Activated naive CD8-positive, alpha-beta T cell treated with anti-CD3 and anti-CD28 coated beads, Interleukin-2, amount 50 U/mL, for 24 hours (primary cell): ENCODE measurements around the gene SEMA6A.
"Not testable (repeated sequence)": the region's sequence is repeated elsewhere in the genome, so short reads cannot be mapped to it uniquely, and the experiment has no call there.

Experiments
- ATAC-seq: fragments of 150-1000 bp; cut with Tn5 transposase; one replicate; pipeline ENCODE4 v1.10.0; 2021
- DNase-seq: peaks from one replicate; pipeline ENCODE4 v3.0.0; 2021
- H3K27ac Mint-ChIP-seq: one replicate; pipeline ENCODE4 v1.8.0; 2021; ENCODE audit warnings: mild to moderate bottlenecking, mixed read lengths
- H3K27me3 Mint-ChIP-seq: one replicate; pipeline ENCODE4 v1.8.0; 2021; ENCODE audit warnings: mixed read lengths
- H3K36me3 Mint-ChIP-seq: one replicate; pipeline ENCODE4 v1.8.0; 2021; ENCODE audit warnings: low read depth, mixed read lengths
- H3K4me1 Mint-ChIP-seq: one replicate; pipeline ENCODE4 v1.8.0; 2021; ENCODE audit warnings: mixed read lengths
- H3K4me3 Mint-ChIP-seq: one replicate; pipeline ENCODE4 v1.8.0; 2021; ENCODE audit warnings: mild to moderate bottlenecking, moderate library complexity, mixed read lengths
- H3K9me3 Mint-ChIP-seq: one replicate; pipeline ENCODE4 v1.8.0; 2021; ENCODE audit warnings: mixed read lengths

SEMA6A gene

DNA sequence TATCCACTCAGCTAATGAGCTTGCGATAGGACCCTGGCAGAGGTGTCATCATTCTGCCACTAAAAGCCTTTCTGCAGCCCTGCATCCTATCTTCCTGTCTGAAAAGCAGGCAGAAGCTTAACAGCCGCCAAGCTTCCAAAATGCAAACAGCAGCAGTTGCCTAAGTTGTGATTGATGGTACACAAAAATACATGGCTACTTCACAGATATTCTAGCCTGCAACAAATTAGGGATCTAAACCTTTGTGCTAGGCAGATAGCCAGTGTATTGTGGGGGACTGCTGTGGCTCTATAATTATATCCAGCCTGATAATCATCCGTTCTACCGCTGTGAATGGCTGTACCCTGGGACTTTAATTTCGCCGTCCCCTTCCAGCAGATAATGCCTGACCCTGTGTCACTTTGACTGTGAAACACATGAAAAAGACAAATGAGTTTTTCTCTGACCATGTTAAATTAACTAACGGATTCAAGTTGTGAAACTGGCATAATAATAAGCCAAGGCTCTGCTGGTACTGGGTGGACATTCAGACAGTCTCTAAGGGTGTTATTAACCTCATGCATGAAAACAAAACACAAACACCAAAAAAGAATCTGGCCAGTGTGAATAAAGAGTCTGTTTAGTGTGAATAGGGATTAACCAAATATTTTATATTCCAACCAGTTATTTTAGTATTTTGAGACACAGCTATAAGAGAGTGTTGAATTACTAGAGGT is 45.9 kb downstream of the SEMA6A start:
- Mint-ChIP-seq H3K4me3 (no peak overlapping the region), H3K36me3 (no peaks in the 10 kb centered on the region), H3K27me3 (no peaks in the 10 kb centered on the region), H3K27ac (no peak overlapping the region), H3K9me3 (no peaks in the 10 kb centered on the region), H3K4me1 (no peaks in the 10 kb centered on the region)
- DNase-seq = no peak
- no peak for ATAC-seq

DNA sequence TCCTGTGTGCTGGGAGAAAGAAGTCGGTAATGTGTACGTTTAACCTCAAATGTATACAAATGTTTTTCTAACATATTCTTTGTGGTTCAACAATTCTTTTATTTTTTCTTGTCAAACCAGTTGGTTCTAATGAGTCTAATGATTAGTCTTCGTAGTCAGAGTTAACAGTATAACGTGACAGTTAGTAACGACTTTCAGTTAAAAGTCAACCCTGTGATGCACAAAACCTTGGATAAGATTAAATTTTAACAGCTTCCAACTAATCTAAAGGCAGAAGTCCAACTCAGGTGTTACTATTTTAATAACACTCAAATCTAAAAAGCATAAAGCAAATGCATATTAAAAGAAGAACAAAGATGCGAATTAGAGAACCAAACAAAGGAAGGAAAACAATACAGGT is 47.0 kb downstream of the SEMA6A start:
- Mint-ChIP-seq H3K9me3 (no peaks in the 10 kb centered on the region), H3K36me3 (no peaks in the 10 kb centered on the region), H3K27me3 (no peaks in the 10 kb centered on the region), H3K4me1 (no peaks in the 10 kb centered on the region), H3K4me3 (no peak overlapping the region), H3K27ac (no peak overlapping the region)
- DNase-seq = no peak
- no peak for ATAC-seq

DNA sequence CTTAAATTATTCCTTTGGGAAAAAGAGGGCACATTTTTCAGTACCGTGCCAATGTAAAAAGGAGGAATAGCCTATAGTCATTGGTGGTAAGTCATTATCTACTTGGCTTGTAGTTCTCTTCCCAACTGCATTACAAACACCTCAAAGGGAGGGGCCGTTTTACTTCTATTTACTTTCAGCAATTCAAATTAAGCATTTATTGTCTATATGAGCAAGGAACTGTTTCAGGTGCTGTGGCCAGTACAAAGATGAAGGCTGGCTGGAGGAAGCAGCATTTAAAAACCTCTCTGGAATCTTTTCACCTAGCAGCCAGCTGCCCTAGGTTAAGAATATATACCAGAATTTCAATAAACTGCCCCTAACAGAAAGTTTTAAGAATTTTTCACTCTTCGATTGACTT is 48.9 kb downstream of the SEMA6A start:
- H3K27me3 Mint-ChIP-seq = no peaks in the 10 kb centered on the region
- no peaks in the 10 kb centered on the region for H3K9me3 Mint-ChIP-seq
- H3K4me3 Mint-ChIP-seq = no peak overlapping the region
- DNase-seq (no peak), ATAC-seq (no peak)
- H3K4me1 Mint-ChIP-seq = no peaks in the 10 kb centered on the region
- H3K27ac Mint-ChIP-seq = no peak overlapping the region
- no peaks in the 10 kb centered on the region for H3K36me3 Mint-ChIP-seq

DNA sequence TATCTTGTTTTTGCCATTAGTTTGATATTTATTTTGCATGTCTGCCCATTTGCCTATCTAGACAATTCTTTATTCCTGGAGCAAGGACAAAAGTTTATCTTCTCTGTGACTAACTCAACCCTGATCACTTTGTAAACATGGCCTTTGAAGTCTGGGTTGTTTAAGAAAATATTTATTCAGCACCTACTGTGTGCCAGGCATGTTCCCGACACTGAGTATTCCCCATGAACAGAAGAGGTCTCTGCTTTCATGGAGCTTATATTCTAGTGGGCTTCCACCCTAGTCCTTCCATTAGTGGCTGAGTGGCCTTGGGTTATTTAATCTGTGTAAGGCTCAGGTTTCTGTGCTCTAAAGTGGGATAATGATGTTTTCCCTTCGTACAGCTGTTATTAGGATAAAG is 49.7 kb downstream of the SEMA6A start:
- H3K4me3 Mint-ChIP-seq = no peak overlapping the region
- ATAC-seq (no peak), DNase-seq (no peak)
- no peak overlapping the region for H3K27ac Mint-ChIP-seq
- no peaks in the 10 kb centered on the region for H3K4me1 Mint-ChIP-seq
- no peaks in the 10 kb centered on the region for H3K36me3 Mint-ChIP-seq
- H3K9me3 Mint-ChIP-seq = no peaks in the 10 kb centered on the region
- no peaks in the 10 kb centered on the region for H3K27me3 Mint-ChIP-seq

DNA sequence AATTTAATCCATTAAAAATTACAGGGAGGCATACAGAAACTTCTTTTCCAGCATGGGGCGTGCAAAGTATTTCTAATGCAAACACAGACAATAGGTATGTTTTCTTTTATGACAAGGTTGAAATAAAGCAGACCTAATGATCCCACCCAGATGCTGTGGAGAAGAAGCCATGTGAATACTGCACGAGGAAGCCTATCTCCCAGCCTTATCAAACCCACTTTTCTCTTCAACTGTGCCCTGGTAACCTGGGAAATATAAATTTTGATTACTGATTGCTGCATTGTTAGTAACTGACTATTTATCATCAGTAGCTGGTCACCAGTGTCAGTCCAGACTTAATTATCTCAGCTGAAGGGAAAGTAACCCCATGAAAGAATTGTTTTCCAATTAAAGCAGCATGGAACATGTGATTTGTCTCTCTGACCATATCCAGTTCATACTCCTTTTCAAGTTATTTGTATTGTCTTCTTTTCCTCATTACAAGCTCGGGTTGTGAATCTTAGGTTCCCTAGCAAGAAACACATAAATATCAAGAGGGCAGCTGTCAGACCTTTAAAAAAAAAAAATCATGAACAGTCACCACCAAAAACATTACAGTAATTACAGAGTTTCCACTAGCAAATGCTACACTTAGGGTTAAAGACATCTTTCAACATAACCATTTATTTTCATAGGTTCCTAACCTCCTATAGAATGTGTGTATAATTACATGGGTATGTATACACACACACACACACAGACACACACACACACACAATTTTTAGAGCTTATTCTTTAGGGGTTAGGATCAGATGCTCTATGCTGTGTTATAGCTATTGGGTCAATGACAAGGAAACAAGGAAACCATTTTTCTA is 50.3 kb downstream of the SEMA6A start:
- H3K27ac Mint-ChIP-seq = no peak overlapping the region
- no peaks in the 10 kb centered on the region for H3K9me3 Mint-ChIP-seq
- no peaks in the 10 kb centered on the region for H3K36me3 Mint-ChIP-seq
- no peaks in the 10 kb centered on the region for H3K27me3 Mint-ChIP-seq
- ATAC-seq (no peak), DNase-seq (no peak)
- no peaks in the 10 kb centered on the region for H3K4me1 Mint-ChIP-seq
- H3K4me3 Mint-ChIP-seq = no peak overlapping the region

DNA sequence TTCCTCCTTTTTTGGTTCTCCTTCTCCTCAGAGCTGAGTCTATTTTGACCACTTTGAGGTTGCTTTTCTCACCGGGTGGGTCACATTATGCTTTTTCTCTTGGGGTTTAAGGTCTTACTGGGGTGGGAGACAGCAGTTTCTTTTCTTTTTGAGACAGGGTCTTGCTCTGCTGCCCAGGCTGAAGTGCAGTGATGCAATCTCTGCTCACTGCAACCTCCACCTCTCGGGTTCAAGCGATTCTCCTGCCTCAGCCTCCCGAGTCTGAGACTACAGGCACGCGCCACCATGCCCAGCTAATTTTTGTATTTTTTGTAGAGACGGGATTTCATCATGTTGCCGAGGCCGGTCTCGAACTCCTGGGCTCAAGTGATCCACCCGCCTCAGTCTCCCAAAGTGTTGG is 51.4 kb downstream of the SEMA6A start:
- not testable (repeated sequence) for H3K36me3 Mint-ChIP-seq, H3K4me3 Mint-ChIP-seq, H3K4me1 Mint-ChIP-seq, H3K27me3 Mint-ChIP-seq, DNase-seq, H3K27ac Mint-ChIP-seq, H3K9me3 Mint-ChIP-seq, ATAC-seq

DNA sequence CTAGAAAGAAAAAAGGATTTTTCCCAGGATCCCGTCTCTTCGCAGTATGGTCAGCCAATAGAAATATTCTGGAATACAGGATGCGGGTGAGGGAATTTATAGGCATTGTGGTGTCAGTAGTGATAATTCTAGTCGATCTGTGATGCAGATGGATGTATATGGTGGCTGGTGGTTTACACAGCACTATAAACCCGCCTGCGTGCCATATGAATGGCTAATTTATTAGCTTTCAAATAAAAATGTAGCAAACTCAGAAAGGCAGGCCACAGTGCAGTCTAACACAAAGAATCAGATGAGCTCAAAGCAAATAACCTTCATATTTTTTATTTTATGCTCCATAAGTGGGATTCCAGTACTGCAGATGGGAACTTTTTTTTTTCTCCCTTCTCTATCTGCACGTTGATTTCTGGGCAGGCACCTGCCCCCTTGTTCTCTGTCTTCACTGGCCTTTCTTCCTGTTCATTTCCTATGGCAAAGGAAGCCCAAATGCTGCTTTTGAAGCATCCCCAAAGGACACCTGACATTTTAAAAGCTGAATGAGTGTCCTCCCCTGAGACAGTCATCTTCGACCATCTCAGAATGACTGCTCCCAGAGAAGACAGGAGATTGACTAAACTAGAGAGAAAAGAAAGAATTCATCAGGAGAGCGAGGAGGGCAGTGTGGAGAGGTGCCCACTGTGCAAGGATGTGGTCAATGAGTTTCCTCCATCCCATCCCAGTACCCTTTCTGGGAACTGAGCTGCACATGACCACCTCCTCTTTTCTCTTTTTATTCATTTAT is 52.1 kb downstream of the SEMA6A start:
- no peak for DNase-seq
- H3K4me3 Mint-ChIP-seq = no peak overlapping the region
- H3K9me3 Mint-ChIP-seq = no peaks in the 10 kb centered on the region
- H3K27me3 Mint-ChIP-seq = no peaks in the 10 kb centered on the region
- H3K27ac Mint-ChIP-seq = no peak overlapping the region
- no peaks in the 10 kb centered on the region for H3K36me3 Mint-ChIP-seq
- no peak for ATAC-seq
- H3K4me1 Mint-ChIP-seq = no peaks in the 10 kb centered on the region

DNA sequence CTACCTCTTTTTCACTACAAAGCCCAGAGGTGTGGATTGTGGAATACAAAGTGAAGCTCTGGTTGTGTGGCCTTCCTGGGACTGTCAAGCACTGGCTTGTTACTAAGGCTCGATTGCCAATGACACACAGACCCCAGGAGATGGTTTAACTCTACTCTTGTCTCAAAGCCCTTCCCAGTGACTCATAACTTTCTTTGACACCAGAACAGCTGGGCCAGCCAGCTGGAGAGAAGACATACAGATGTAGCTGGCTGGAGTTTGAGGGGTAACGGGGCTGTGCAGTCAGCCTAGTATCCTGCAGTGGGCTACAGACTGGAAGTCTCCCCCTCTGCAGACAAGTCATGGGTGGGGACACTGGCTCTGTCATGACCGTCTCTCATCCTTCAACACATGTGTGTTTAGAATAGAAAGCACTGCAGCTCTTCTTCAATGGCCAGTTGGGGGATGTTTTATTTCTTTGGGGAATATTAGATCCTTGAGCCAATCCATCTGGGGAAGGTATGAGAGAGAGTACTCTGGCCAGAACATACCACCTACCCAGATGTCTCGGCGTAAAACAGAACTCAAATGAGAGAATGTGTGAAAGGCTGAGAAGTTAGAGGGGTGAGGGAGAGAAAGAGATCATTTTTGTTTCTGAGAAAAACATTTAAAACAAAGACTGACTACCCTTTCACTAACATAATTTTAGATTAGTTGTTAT is 53.3 kb downstream of the SEMA6A start:
- Mint-ChIP-seq H3K4me1 (no peaks in the 10 kb centered on the region), H3K27ac (no peak overlapping the region)
- DNase-seq = no peak

DNA sequence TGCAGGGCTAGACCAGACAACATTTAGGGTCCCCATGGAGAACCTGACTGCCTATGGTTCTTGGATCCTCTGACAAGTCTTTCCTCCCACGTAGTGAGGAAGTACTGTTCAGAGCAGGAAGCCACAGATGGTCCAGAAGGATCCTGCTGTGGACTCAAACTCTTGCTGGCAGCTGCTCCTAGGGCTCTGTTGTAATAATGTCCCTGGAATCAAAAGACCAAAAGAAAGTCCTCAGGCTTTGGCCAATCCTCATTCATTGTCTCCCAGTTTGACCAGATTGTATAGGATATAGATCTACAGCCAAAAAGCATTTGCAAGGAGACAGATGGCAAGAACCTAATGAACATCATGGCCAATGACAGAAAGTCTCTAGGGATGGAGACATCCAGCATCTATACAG is 53.9 kb downstream of the SEMA6A start:
- H3K27ac Mint-ChIP-seq = no peak overlapping the region
- ATAC-seq (no peak), DNase-seq (no peak)
- no peaks in the 10 kb centered on the region for H3K4me1 Mint-ChIP-seq
- no peaks in the 10 kb centered on the region for H3K27me3 Mint-ChIP-seq
- no peaks in the 10 kb centered on the region for H3K9me3 Mint-ChIP-seq
- no peaks in the 10 kb centered on the region for H3K36me3 Mint-ChIP-seq
- no peak overlapping the region for H3K4me3 Mint-ChIP-seq

More for the DNA sequence above, 53.3 kb downstream of the SEMA6A start:
- no peaks in the 10 kb centered on the region for H3K36me3 Mint-ChIP-seq
- no peaks in the 10 kb centered on the region for H3K27me3 Mint-ChIP-seq
- no peaks in the 10 kb centered on the region for H3K9me3 Mint-ChIP-seq
- no peak for ATAC-seq
- no peak overlapping the region for H3K4me3 Mint-ChIP-seq

DNA sequence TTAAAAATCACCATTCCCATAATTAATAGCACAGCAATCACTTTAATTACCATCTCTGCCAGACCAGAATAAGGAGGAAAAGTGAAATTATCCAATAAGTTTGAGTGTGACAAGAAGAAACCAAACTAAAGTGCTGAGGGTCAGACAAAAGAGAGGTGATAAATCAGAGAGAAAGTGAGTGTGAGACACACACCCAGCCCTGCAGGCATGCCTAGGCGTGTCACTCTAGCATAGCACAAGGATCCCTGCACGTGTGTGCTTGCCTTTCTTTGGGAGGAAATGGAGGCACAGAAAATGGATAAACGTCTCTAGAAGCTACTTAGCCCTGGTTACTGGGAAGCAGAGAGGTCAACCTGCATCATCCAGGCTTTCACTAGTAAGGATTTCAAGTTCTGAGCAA is 56.2 kb downstream of the SEMA6A start:
- Mint-ChIP-seq H3K27me3 (no peaks in the 10 kb centered on the region), H3K36me3 (no peaks in the 10 kb centered on the region), H3K9me3 (no peaks in the 10 kb centered on the region), H3K4me3 (no peak overlapping the region), H3K4me1 (no peaks in the 10 kb centered on the region), H3K27ac (no peak overlapping the region)
- DNase-seq = no peak
- ATAC-seq = no peak

DNA sequence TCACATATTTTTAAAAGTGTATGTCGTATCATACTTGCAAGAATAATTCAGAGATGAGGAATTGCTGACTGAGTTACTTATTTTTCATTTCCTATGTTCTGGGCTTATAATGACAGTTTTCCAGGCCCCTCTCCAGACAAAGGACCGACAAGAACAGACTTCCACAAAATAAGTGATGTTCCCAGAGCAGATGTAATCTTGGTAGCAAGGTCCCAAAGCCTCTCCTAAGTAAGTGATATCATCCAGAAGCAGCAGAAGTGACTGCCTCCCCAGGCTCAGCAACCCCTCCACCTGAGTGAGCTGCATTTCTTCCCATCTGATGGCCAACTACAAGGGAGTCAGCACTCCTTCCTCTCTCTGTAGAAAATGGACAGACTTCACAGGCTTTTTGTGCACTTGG is 57.1 kb downstream of the SEMA6A start:
- Mint-ChIP-seq H3K27me3 (no peaks in the 10 kb centered on the region), H3K4me1 (no peaks in the 10 kb centered on the region), H3K36me3 (no peaks in the 10 kb centered on the region), H3K4me3 (no peak overlapping the region), H3K27ac (no peak overlapping the region), H3K9me3 (no peaks in the 10 kb centered on the region)
- ATAC-seq = no peak
- DNase-seq = no peak

DNA sequence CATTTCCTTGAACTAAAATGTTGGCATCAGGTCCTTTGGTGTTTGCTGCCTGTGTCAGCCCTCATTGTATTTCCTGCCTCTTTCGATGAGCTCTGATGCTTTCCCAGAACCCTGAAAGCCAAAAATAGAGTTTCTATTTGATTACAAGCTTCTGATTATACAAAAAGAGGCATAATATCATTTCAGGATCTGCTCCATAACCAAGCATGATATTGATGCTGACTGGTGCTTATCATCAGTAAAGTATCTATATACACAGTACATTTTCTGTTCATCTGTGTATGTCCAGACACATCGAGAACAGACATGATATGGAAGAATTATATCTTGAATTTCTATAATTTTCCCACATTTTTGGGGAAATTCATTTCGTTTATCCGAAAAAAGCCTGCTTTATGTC is 58.6 kb downstream of the SEMA6A start:
- no peaks in the 10 kb centered on the region for H3K27me3 Mint-ChIP-seq

DNA sequence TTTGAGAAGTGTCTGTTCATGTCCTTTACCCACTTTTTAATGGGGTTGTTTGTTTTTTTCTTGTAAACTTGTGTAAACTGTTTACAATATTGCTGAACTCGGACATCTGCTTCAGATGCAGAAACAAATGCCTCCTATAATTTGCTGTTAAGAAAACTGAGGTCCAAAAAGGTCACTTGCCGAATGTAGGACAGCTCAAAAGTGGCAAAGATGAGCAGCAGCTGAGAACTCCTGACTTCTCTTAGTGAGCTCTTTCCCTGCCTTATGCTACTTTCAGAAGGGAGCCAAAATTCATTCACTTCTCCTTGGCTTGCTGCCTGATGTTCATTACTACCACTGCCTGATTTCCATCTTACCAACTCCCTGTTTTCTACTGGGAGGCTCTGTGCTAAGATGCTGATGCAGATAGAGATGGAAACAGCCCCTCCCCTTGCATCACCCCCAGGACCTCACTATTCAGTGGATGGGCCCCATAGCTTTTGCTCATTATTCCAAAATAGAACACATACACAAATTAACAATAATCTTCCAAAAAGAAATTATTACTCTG is 60.1 kb downstream of the SEMA6A start:
- no peaks in the 10 kb centered on the region for H3K36me3 Mint-ChIP-seq
- DNase-seq (no peak), ATAC-seq (no peak)
- H3K27me3 Mint-ChIP-seq = no peaks in the 10 kb centered on the region
- no peak overlapping the region for H3K27ac Mint-ChIP-seq
- H3K4me3 Mint-ChIP-seq = no peak overlapping the region
- no peaks in the 10 kb centered on the region for H3K4me1 Mint-ChIP-seq
- no peaks in the 10 kb centered on the region for H3K9me3 Mint-ChIP-seq

More for the DNA sequence above, 58.6 kb downstream of the SEMA6A start:
- ATAC-seq = no peak
- H3K4me3 Mint-ChIP-seq = no peak overlapping the region
- no peaks in the 10 kb centered on the region for H3K4me1 Mint-ChIP-seq
- H3K36me3 Mint-ChIP-seq = no peaks in the 10 kb centered on the region
- DNase-seq = no peak
- no peaks in the 10 kb centered on the region for H3K9me3 Mint-ChIP-seq
- H3K27ac Mint-ChIP-seq = no peak overlapping the region

DNA sequence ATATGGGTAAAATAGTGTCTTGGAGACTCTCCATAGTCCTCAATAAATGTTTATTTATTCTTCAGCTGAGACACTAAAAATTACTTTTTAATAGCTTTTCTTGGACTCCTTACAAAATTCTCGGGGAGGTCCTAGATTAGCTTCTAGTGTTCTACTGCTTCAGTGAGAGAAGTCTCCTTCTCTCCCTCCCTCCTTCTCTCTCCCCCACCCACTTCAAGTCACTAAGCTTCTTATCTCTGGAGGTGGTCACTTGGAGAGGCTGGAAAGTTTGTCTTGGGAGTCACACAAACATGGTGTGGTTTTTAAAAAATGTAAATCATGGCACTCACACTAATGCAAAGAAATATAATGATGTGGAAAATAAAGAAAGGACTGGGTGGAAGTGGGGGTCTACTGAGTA is 64.1 kb downstream of the SEMA6A start:
- Mint-ChIP-seq H3K27ac (no peak overlapping the region), H3K4me3 (no peak overlapping the region), H3K4me1 (no peaks in the 10 kb centered on the region), H3K27me3 (no peaks in the 10 kb centered on the region), H3K9me3 (no peaks in the 10 kb centered on the region), H3K36me3 (no peaks in the 10 kb centered on the region)
- ATAC-seq (no peak), DNase-seq (no peak)
